Trophoblast cell (in vitro differentiated cells and primary cell): ENCODE results near the gene LRRIQ3.

Experiments
- DNase-seq, 2 donors: peaks; one replicate each; pipeline ENCODE4 v3.0.0-alpha.2; 2016
- H2AFZ ChIP-seq: 2 replicates; pipeline ENCODE4 v1.6.1; 2013; ENCODE audit warnings: low read length, moderate library complexity, mild to moderate bottlenecking; ENCODE audit not compliant: insufficient read depth, poor library complexity
- H2AK5ac ChIP-seq: 2 replicates; pipeline ENCODE4 v1.6.1; 2013; ENCODE audit warnings: mild to moderate bottlenecking, low read length
- H2BK120ac ChIP-seq: 2 replicates; pipeline ENCODE4 v1.6.1; 2013; ENCODE audit warnings: low read length, mild to moderate bottlenecking, moderate library complexity; ENCODE audit not compliant: insufficient read depth, poor library complexity
- H2BK12ac ChIP-seq: 2 replicates; pipeline ENCODE4 v1.6.1; 2013; ENCODE audit warnings: mild to moderate bottlenecking, low read length, moderate library complexity
- H2BK5ac ChIP-seq: 2 replicates; pipeline ENCODE4 v1.6.1; 2013; ENCODE audit warnings: low read length, low read depth, moderate library complexity, mild to moderate bottlenecking; ENCODE audit not compliant: poor library complexity
- H3K14ac ChIP-seq: 2 replicates; pipeline ENCODE4 v1.6.1; 2013; ENCODE audit warnings: mild to moderate bottlenecking, low read length
- H3K18ac ChIP-seq: 2 replicates; pipeline ENCODE4 v1.6.1; 2013; ENCODE audit warnings: mild to moderate bottlenecking, low read length
- H3K23ac ChIP-seq: 2 replicates; pipeline ENCODE4 v1.6.1; 2013; ENCODE audit warnings: low read length
- H3K27ac ChIP-seq: 2 replicates; pipeline ENCODE4 v1.5.1; 2013; ENCODE audit warnings: low read depth, mild to moderate bottlenecking, inconsistent platforms, low read length, moderate library complexity
- H3K27me3 ChIP-seq: 2 replicates; pipeline ENCODE4 v1.6.1; 2013; ENCODE audit warnings: inconsistent platforms, mild to moderate bottlenecking, low read length, moderate library complexity; ENCODE audit not compliant: insufficient read depth
- H3K36me3 ChIP-seq, 2 experiments: 1 replicate in 1 of 2; 2 replicates in 1 of 2; pipeline ENCODE4 v1.6.1; 2013; ENCODE audit warnings: low read length in 2 of 2, mild to moderate bottlenecking in 2 of 2, moderate library complexity in 1 of 2; ENCODE audit not compliant: insufficient read depth in 2 of 2, control insufficient read depth in 1 of 2
- H3K4ac ChIP-seq: 2 replicates; pipeline ENCODE4 v1.6.1; 2013; ENCODE audit warnings: low read depth, mild to moderate bottlenecking, low read length, moderate library complexity
- H3K4me1 ChIP-seq, 2 experiments: 1 replicate in 1 of 2; 2 replicates in 1 of 2; pipeline ENCODE4 v1.6.1; 2013; ENCODE audit warnings: low read length in 2 of 2, mild to moderate bottlenecking in 2 of 2, moderate library complexity in 1 of 2; ENCODE audit not compliant: insufficient read depth in 2 of 2, control insufficient read depth in 1 of 2
- H3K4me2 ChIP-seq: 2 replicates; pipeline ENCODE4 v1.6.1; 2013; ENCODE audit warnings: inconsistent platforms, mild to moderate bottlenecking, low read length, moderate library complexity
- H3K4me3 ChIP-seq: 2 replicates; pipeline ENCODE4 v1.5.1; 2013; ENCODE audit warnings: mild to moderate bottlenecking, low read depth, low read length, inconsistent platforms
- H3K79me1 ChIP-seq: one replicate; pipeline ENCODE4 v1.6.1; 2013; ENCODE audit warnings: low read length
- H3K79me2 ChIP-seq: 2 replicates; pipeline ENCODE4 v1.6.1; 2013; ENCODE audit warnings: low read length, mild to moderate bottlenecking; ENCODE audit not compliant: control insufficient read depth, insufficient read depth, poor library complexity
- H3K9ac ChIP-seq: 2 replicates; pipeline ENCODE4 v1.6.1; 2013; ENCODE audit warnings: mild to moderate bottlenecking, low read length
- H3K9me3 ChIP-seq: 2 replicates; pipeline ENCODE4 v1.6.1; 2013; ENCODE audit warnings: low read depth, mild to moderate bottlenecking, control low read depth, inconsistent platforms, low read length; ENCODE audit not compliant: insufficient read depth
- H4K12ac ChIP-seq: 2 replicates; pipeline ENCODE4 v1.6.1; 2013; ENCODE audit warnings: low read depth, mild to moderate bottlenecking, low read length, moderate library complexity
- H4K8ac ChIP-seq: 2 replicates; pipeline ENCODE4 v1.6.1; 2013; ENCODE audit warnings: low read depth, mild to moderate bottlenecking, low read length, moderate library complexity
- H4K91ac ChIP-seq: one replicate; pipeline ENCODE4 v1.6.1; 2013; ENCODE audit warnings: low read depth, mild to moderate bottlenecking, low read length, moderate library complexity
- WGBS: extraction: QIAGEN DNeasy Blood & Tissue Kit; methylation state at CpG from one replicate; pipeline ENCODE4 v1.1.7; 2013; ENCODE audit warnings: missing lambda C conversion rate; ENCODE audit not compliant: insufficient read length, insufficient coverage; ENCODE audit errors: extremely low coverage; 5-methylcytosine and 5-hydroxymethylcytosine counted together

LRRIQ3 gene

DNA sequence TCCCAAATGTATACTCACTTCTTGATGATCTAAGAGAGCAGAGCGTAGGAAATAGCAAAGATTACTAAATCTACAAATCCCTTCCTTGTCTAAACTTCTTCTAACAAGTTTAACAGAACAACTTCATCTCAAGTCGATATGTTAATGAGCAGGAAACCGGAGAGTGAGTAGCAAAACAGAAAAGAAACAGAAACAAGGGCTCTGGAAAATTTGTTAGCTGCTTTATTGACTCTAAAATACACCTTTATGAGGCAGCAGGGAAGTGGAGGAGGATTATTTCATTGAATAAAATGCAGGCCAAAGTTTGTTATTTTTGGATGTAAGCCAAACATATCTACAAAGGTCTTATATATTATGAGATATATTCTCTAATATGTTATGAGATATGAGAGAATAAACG, 192.4 kb downstream of the LRRIQ3 start:
- WGBS: 100% methylated on average over 1 of the region's 4 CpGs
- no peak overlapping the region for H4K91ac ChIP-seq
- no peaks in the 10 kb centered on the region for H3K9me3 ChIP-seq
- no peak overlapping the region for H2AK5ac ChIP-seq
- no peak overlapping the region for H2BK5ac ChIP-seq
- H3K79me2 ChIP-seq: no peaks in the 10 kb centered on the region
- no peaks in the 10 kb centered on the region for H3K79me1 ChIP-seq
- H3K9ac ChIP-seq: no peak overlapping the region
- H3K36me3 ChIP-seq: no peaks in the 10 kb centered on the region
- H3K4me2 ChIP-seq: no peak overlapping the region
- no peak overlapping the region for H4K12ac ChIP-seq
- DNase-seq: no peak
- H3K4me3 ChIP-seq: no peak overlapping the region
- no peak overlapping the region for H2BK12ac ChIP-seq
- no peak overlapping the region for H3K4ac ChIP-seq
- no peaks in the 10 kb centered on the region for H3K27me3 ChIP-seq
- no peak overlapping the region for H3K27ac ChIP-seq
- no peak overlapping the region for H2BK120ac ChIP-seq
- H3K14ac ChIP-seq: no peak overlapping the region
- H3K18ac ChIP-seq: no peak overlapping the region
- H3K4me1 ChIP-seq: no peaks in the 10 kb centered on the region
- no peak overlapping the region for H3K23ac ChIP-seq
- H2AFZ ChIP-seq: no peak overlapping the region
- H4K8ac ChIP-seq: no peak overlapping the region

DNA sequence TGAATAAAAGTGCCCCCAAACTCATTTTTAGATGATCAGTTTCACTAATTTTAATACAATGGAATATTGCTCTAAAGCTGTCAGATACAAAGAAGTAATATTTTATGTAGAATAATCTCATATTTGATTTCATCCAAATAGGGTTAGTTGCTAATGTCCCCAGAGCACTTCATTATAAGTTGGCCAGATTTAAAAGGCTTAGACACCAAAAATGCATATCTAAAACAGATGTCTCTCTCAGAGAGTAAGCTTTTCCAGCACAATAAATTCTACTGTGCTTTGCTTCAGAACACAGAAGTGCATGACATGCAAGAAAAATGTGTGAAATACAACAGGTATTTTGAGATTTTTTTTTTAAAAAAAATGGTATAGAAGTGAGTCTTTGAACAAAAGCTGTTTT, 194.2 kb downstream of the LRRIQ3 start:
- Histone ChIP-seq H4K8ac (no peak overlapping the region), H2BK120ac (no peak overlapping the region), H3K79me2 (no peaks in the 10 kb centered on the region), H3K36me3 (no peaks in the 10 kb centered on the region), H2BK5ac (no peak overlapping the region), H3K23ac (no peak overlapping the region), H2AK5ac (no peak overlapping the region), H3K14ac (no peak overlapping the region), H2BK12ac (no peak overlapping the region), H3K9me3 (no peaks in the 10 kb centered on the region), H3K27ac (no peak overlapping the region), H4K12ac (no peak overlapping the region), H3K4ac (no peak overlapping the region), H3K4me1 (no peaks in the 10 kb centered on the region), H3K79me1 (no peaks in the 10 kb centered on the region), H3K4me2 (no peak overlapping the region), H3K9ac (no peak overlapping the region), H4K91ac (no peak overlapping the region), H3K27me3 (no peaks in the 10 kb centered on the region), H2AFZ (no peak overlapping the region), H3K18ac (no peak overlapping the region), H3K4me3 (no peak overlapping the region)
- DNase-seq: no peak

DNA sequence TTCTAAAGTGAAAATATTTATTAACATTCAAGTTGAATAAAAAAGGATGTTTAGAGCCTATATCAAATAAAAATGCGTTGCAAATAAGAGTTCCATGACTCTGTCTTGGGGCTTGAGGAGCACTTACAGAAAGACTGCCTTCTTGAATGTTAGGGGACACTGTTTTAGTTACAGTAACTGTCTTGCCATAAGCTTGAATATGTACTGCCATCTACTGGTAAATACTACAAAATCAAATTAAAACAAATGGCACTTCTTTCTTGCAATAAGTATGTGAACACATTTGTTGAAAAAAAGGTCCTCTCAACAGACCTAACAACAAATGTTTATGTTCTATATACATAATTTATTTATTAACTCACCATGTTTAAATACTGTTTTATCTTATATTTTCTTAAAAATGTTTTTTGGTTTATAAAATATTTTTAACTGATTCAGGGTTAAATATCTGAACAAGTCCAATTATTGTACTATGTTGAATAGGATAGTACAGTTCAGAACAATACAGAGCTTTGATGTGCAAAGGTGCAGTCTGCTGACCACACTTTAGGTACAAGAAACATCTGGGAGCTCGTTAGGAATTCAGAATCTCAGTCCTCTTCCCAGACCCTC, 199.5 kb downstream of the LRRIQ3 start:
- H3K79me1 ChIP-seq: no peaks in the 10 kb centered on the region
- H3K4me1 ChIP-seq: no peaks in the 10 kb centered on the region
- H4K8ac ChIP-seq: no peak overlapping the region
- no peak overlapping the region for H3K4me2 ChIP-seq
- no peak overlapping the region for H3K27ac ChIP-seq
- H4K91ac ChIP-seq: no peak overlapping the region
- no peak overlapping the region for H2BK120ac ChIP-seq
- no peak overlapping the region for H3K4me3 ChIP-seq
- H3K23ac ChIP-seq: no peak overlapping the region
- no peaks in the 10 kb centered on the region for H3K79me2 ChIP-seq
- no peak overlapping the region for H2BK12ac ChIP-seq
- no peak overlapping the region for H2AK5ac ChIP-seq
- WGBS: no CpG with 5 or more reads among the region's 2 CpGs
- no peaks in the 10 kb centered on the region for H3K36me3 ChIP-seq
- H3K14ac ChIP-seq: no peak overlapping the region
- peak in 1 of 2 donors; percentile 49 for DNase-seq
- no peak overlapping the region for H3K4ac ChIP-seq
- H3K27me3 ChIP-seq: no peaks in the 10 kb centered on the region
- H3K9me3 ChIP-seq: no peaks in the 10 kb centered on the region
- no peak overlapping the region for H2AFZ ChIP-seq
- H2BK5ac ChIP-seq: no peak overlapping the region
- no peak overlapping the region for H4K12ac ChIP-seq
- H3K18ac ChIP-seq: no peak overlapping the region
- no peak overlapping the region for H3K9ac ChIP-seq

DNA sequence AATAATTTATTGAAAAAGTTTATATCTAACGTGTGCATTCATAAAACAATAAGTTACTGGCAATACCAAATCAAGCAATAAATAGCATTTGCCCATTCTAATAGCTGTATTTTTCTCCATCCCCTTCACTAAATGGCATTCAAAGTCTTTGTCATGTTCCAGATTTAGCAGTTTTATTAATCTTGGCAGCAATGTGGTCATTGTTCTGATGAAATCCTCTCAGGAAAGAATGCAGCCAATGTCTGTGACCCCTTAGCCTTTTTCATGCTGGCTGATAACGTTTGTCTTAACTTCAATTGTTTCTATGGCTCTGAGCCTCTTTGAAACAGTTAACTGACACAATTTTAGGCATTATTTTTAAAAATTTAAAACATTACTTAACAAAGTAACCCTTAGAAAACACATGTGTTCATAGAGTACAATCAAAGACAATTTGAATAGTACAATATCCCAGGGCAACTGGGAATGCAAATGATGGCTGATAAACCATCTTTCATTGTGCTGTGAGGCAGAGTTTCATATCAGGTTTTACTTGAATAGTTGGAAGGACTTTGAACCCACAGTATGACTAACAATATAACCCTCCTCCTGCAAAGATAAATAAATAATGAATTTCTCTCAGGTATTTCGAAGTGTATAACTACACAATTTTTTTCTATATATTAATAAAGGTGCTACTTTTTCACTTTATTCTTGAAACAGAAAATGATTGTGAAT, 217.5 kb downstream of the LRRIQ3 start:
- H3K4ac ChIP-seq: no peak overlapping the region

More for the DNA sequence above, 217.5 kb downstream of the LRRIQ3 start:
- Histone ChIP-seq H3K36me3 (no peaks in the 10 kb centered on the region), H3K23ac (no peak overlapping the region), H3K79me1 (no peaks in the 10 kb centered on the region), H3K27ac (no peak overlapping the region), H2AK5ac (no peak overlapping the region), H3K14ac (no peak overlapping the region), H3K4me2 (no peak overlapping the region), H4K91ac (no peak overlapping the region), H3K79me2 (no peaks in the 10 kb centered on the region), H3K4me3 (no peak overlapping the region), H3K9me3 (no peaks in the 10 kb centered on the region), H3K27me3 (no peaks in the 10 kb centered on the region), H2BK12ac (no peak overlapping the region), H3K4me1 (no peaks in the 10 kb centered on the region), H3K9ac (no peak overlapping the region), H2BK120ac (no peak overlapping the region), H4K12ac (no peak overlapping the region), H3K18ac (no peak overlapping the region), H4K8ac (no peak overlapping the region), H2AFZ (no peak overlapping the region), H2BK5ac (no peak overlapping the region)
- no CpG with 5 or more reads among the region's 3 CpGs for WGBS
- DNase-seq: no peak
